Putamen (tissue), 1 donor: ENCODE data around the gene NAB2.
"Not testable (repeated sequence)": the region's sequence is repeated elsewhere in the genome, so short reads cannot be mapped to it uniquely, and the experiment has no call there.

ENCODE experiments used
- DNase-seq: peaks from one replicate; pipeline ENCODE4 v3.0.0-alpha.2; 2016; ENCODE audit warnings: low spot score

NAB2 gene

DNA sequence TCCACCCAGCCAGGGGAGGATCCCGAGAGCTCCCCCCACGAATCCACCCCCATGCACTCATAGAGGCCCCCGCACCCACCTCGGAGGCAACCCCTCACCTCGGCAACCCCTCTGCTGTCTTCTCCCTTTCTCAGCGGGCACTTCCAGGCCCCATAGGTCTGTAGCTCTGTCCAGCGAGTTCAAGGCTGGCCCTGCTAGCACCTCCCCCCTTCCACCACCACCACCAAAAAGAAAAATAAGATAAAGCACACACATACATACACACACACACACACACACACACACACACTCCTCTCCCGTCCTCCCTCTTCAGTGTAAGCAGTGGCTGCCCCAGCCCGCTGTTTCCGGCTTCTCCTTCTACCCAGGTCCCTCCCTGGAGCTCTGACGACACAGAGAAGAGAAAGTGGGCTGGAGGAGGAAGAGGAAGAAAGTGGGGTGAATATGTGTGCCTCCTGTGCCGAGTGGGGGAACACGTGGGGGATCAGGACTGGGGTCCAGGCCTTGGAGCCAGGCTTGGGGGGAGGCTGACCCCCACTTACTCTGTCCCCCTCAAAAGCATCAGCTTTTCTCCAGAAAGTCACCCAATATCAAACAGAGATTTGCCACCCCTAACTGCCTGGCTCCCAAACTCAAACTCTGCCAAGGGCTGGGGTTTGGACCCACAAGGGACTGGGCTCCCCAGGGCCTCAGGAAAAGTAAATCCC, 22.3 kb downstream of the NAB2 start, which contains the start of gene STAT6:
Gene STAT6 (minus strand): TSS at position 332 of the 704 bp plus-strand sequence. CDS start 3,084 bp downstream, outside the sequence.
- peak; percentile 68 for DNase-seq

- DNase-seq, result no peak
Measured at GRCh38 chr12:57112492-57113294, 23.8 kb downstream of the NAB2 start.

DNA sequence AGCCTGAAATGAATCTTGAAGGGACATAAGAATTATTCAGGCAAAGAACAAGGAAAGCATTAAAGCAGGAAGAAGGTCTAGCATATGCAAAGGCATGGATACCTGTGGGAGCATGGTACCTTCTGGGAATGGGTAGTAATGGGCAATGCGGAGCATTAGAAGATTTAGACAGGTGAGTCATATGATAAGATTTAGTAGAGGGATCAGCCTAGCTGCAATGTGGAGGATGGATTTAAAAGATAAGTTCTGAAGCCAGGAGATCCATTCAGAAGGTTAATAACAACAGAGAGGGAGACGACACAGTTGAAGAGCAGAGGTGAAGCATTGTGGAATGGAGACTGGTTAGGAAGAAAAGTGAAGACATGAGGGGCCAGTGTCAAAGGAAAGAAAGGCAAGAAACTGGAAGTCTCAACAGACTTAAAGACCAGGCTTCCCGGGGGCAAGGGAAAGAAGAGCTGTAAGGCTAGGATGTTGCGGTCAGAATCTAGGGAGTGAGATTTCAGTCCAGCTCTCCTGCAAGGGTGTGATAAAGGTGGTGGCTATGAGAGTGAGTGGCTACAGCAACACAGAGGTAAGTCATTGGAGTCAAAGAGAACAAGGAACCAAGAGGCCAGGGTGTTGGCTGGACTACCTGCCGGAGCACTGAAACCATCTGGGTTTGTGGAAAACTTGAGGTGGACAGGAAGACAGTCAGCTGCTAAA, 27.8 kb downstream of the NAB2 start:
- DNase-seq, result no peak

- DNase-seq, result no peak
Measured at GRCh38 chr12:57118711-57119271, 29.9 kb downstream of the NAB2 start.

DNA sequence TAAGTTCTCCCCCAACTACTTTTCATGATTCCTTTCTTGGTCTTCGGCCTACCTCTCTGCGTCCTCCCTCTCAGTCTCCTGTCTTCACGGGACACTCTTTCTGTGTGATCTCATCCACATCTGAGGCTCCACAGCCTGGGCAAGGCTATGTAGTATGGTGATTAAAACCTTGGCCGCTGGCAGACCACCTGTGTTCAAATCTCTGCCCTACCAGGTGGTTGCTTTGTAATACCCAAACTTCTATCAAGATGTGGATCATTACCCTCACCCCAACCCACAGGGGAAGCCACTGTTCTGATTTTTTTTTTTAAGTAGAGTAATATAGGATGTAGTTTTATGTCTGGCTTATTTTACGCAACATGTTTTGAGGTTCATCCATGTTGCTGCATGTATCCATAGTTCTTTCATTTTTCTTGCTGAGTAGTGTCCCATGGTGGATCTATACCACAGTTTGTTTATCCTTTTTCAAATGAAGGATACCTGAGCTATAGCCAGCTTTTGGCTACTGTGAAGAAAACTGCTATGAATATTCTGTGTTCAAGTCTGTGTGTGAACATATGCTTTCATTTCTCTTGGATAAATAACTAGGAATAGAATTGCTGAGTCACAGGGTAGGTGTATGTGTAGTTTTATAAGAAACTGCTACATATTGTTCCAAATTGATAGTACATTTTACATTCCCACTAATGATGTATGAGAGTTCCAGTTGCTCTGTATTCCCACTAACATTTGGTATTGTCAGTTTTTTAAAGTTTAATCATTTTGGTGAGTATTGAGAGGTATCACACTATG, 30.6 kb downstream of the NAB2 start:
- DNase-seq, result no peak

GRCh38 chr12:57120718-57121117, 31.8 kb downstream of the NAB2 start:
- DNase-seq, result not testable (repeated sequence)

DNA sequence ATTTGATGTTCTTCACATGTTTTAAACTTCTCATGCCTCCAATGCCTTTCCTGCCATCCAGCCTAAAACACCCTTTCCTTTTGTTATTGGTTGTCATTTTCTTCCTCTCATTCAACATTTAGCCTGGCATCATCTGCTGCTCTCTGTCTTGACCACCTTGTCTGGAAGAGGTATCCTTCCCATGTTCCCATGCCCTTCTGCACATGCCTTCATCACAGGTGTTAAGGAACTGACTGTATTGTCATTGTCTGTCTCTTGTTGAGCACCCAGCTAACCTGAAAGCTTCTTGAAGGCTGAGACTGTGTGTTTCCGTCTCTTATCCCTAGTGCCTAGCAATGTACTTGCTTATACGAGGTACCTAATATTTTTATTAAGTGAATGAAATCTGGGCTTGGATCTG, 34.9 kb downstream of the NAB2 start:
- no peak for DNase-seq

DNA sequence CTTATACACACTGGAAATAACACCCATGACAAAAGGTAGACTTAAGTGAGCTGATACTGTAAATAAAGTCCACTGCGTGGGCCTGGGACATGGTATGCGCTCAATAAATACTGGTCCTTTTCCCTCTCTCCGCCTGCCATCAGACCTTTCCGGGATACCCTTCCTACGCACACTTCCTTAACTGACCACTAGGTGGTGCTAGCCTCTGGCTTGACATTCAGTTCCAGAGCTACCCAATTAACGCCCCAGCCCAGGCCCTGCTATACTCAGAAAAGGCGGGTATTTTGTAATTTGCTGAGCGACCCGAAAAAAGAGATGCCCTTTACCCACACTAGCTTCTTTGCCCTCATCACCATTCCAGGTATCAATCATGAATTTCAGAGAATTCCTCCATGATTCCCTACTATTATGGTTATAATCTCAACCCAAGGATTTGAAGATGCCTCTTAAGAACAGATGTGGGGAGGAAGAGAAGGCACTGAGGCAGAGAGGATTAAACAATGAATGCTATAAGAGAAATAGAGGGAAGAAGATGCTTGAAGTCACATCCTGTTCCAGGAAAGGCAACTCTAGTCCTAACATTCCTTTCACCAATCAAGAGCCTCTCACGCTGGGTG, 35.5 kb downstream of the NAB2 start:
- peak; percentile 76 for DNase-seq

DNA sequence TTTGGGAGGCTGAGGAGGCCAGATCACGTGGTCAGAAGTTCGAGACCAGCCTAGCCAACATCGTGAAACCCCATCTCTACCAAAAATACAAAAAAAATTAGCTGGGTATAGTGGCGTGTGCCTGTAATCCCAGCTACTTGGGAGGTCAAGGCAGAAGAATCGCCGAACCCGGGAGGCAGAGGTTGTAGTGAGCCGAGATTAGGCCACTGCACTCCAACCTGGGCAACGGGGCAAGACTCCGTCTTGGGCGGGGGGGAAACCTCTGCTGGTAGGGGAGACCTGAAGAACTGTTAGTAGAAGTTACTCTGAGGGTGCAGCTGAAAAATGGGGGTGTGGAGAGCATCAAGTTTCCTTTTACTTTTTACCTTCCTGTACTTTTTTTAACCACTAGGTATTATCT, 37.1 kb downstream of the NAB2 start:
- DNase-seq, result no peak

DNA sequence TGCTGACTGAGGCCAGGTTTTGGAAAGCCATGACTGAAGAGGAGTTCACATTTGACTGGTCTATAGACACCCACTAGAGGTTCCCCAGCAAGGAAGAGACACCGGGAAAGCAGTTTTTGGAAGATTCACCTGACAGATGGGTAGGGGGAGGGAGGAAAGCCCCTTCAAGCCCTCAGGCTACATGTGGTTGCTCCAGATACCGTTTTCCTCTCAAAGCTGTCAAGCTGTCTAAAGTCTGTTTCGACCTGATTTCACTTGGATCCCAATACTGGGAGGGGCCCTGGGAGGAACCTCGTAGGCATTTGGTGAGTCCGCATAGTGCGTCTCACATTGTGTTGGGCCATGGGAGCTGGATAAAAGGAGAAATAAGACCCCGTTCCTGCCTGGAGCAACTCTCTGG, 37.6 kb downstream of the NAB2 start:
- no peak for DNase-seq

GRCh38 chr12:57127101-57127725, 38.3 kb downstream of the NAB2 start:
- DNase-seq, result no peak

GRCh38 chr12:57127726-57128518, 39.0 kb downstream of the NAB2 start, which contains the start of gene LRP1:
LRP1 (plus strand) TSS chr12:57128483; CDS start chr12:57128965, 482 bp downstream.
- peak; percentile 89 for DNase-seq

GRCh38 chr12:57128519-57129247, 39.8 kb downstream of the NAB2 start:
- DNase-seq, result no peak

DNA sequence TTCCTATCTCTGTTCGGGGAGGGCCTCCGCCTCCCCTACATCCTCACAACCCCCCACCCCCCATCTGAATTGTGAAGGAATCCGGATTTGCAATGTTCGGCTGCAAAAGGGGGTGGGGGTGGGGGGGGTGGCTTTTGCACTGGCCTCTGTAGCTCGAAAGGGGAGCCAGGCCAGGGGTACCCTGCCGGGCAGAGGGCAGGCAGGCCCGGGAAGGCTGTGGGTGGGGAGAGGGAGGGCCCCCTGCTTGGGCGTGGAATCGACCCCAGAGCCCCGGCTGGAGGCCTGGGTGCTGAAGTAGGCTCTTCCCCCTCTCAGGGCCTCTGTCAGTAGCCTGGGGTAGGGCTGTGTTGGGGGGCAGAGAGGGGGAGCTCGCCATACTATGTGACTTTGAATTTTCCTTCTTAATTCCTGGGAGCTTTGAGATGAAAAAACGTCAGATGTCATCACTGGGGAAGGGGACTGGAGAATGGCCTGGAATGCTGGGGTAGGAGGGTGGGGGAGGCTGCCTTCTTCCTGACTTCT, 40.5 kb downstream of the NAB2 start:
- DNase-seq, result no peak

- DNase-seq, result no peak
Measured at GRCh38 chr12:57129889-57130288, 41.0 kb downstream of the NAB2 start.

DNA sequence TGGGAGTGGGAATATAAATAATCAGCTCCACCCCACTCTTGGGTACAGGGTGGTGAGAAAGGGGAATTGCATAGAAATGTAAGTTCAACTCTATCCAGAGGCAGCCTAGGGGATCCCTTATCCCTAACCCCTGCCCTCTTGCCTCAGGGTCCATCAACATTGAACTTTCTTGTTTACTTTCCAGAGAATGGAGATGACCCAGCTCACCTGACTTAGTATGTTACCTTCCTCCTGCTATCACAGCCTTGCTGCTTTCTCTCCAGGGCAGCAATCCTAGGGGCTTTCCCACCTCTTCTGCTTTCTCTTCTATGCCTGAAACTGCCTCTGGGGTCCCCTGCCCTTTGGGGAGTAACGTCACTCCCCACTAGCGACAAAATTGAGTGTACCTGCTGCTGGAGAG, 42.0 kb downstream of the NAB2 start:
- DNase-seq, result no peak

DNA sequence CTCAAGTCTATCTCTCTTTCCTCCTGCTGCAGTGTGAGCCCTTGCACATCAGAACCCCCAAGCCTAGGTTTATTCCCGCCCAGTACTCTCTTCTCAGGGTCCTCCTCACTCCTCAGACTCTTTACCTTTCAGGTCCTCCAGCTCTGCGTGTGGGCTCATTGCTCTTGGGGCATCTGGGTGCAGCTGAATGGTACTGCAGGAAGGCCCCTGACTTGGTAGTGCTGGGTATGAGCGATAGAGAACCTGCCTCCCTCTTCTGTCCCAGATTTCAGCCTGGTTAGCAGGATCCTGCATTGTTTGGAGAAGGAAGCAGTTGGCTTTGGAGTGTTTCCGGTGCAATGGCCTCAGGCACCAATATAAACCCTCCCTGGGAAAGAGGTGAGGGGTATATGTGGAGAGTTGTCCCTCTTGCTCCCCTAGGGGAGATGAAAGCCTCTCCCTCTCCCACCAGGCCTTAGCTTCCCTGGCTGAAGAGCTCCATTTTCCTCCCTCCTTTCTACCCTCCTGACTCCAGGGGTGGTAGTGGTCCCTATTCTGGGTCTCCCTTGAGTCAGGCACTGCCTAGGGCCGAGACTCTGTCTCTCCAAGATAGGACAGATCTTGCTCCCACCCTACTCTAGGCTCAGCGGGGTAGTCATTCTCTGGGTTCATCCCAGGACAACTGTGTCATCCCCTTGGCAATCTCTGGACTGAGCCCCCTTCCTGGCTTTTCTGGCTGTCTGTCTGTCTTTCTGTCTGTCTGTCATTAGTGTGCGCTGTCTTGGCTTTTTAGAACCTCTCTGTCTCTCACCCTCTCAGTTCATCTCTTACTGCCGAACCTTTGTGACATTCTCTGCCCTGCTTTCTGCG, 43.2 kb downstream of the NAB2 start:
- no peak for DNase-seq
